DMS53 treated with DMSO at 0.1 percent for 48 hours (cell line): Measurements from ENCODE around the gene IAPP.
"Not testable (repeated sequence)": the region's sequence is repeated elsewhere in the genome, so short reads cannot be mapped to it uniquely, and the experiment has no call there.

Source experiments
- DNase-seq: peaks from one replicate; lab custom pipeline; 2025; ENCODE audit not compliant: unreplicated experiment; lab: John Stamatoyannopoulos, UW

The IAPP gene

GRCh38 chr12:21372602-21373001, at the start of gene IAPP:
Gene IAPP (plus strand): TSS chr12:21372902. CDS start chr12:21373352, 450 bp downstream.
- DNase-seq: no peak

- no peak for DNase-seq
Observed at GRCh38 chr12:21323736-21324135, 49.0 kb upstream of the IAPP start.

- DNase-seq: no peak
Observed at GRCh38 chr12:21324551-21324950, 48.2 kb upstream of the IAPP start.

GRCh38 chr12:21328578-21328977, 44.1 kb upstream of the IAPP start:
- no peak for DNase-seq

GRCh38 chr12:21330682-21331253, 41.9 kb upstream of the IAPP start:
- DNase-seq: no peak

GRCh38 chr12:21334771-21335325, 37.9 kb upstream of the IAPP start, which contains the start of gene SLCO1A2:
Gene SLCO1A2 (minus strand): TSS chr12:21334917. CDS start chr12:21334647, 270 bp downstream.
- no peak for DNase-seq

GRCh38 chr12:21336656-21337055, 36.0 kb upstream of the IAPP start:
- DNase-seq: peak; percentile 96

- no peak for DNase-seq
Observed at GRCh38 chr12:21337453-21337852, 35.2 kb upstream of the IAPP start.

GRCh38 chr12:21337959-21338744, 34.5 kb upstream of the IAPP start:
- no peak for DNase-seq

GRCh38 chr12:21339921-21340320, 32.8 kb upstream of the IAPP start:
- DNase-seq: no peak

GRCh38 chr12:21340403-21340802, 32.3 kb upstream of the IAPP start:
- no peak for DNase-seq

GRCh38 chr12:21341769-21342168, 30.9 kb upstream of the IAPP start:
- no peak for DNase-seq

- no peak for DNase-seq
Observed at GRCh38 chr12:21343636-21344035, 29.1 kb upstream of the IAPP start.

GRCh38 chr12:21346542-21347205, 26.0 kb upstream of the IAPP start:
- no peak for DNase-seq

- DNase-seq: peak; percentile 68
Observed at GRCh38 chr12:21350975-21351374, 21.7 kb upstream of the IAPP start.

- DNase-seq: no peak
Observed at GRCh38 chr12:21353487-21353886, 19.2 kb upstream of the IAPP start.

- no peak for DNase-seq
Observed at GRCh38 chr12:21353948-21354347, 18.8 kb upstream of the IAPP start.

GRCh38 chr12:21354641-21355040, 18.1 kb upstream of the IAPP start:
- DNase-seq: no peak

GRCh38 chr12:21360632-21361031, 12.1 kb upstream of the IAPP start:
- not testable (repeated sequence) for DNase-seq

GRCh38 chr12:21369141-21369980, 3.3 kb upstream of the IAPP start:
- no peak for DNase-seq
